IMR-90 (cell line): Measurements from ENCODE around the gene PFDN1.

Experiments used
- BHLHE40 ChIP-seq: fragments of 150-350 bp; IDR thresholded peaks from 2 replicates; pipeline ENCODE4 v1.6.1; 2016; ENCODE audit warnings: mild to moderate bottlenecking, low read depth, low read length
- CEBPB ChIP-seq: IDR thresholded peaks from 2 replicates; pipeline ENCODE4 v1.6.1; 2012; ENCODE audit warnings: low read depth, low read length, improper control_type of control experiment
- CTCF ChIP-seq: conservative IDR thresholded peaks from 2 replicates; pipeline ENCODE4 v1.5.1; 2012; ENCODE audit warnings: mild to moderate bottlenecking, low read depth, low read length, improper control_type of control experiment
- ELK1 ChIP-seq: fragments of 150-350 bp; IDR thresholded peaks from 2 replicates; pipeline ENCODE4 v1.6.1; 2016; ENCODE audit warnings: low read depth, mild to moderate bottlenecking, low read length, moderate library complexity, borderline replicate concordance
- MAFK ChIP-seq: IDR thresholded peaks from 2 replicates; pipeline ENCODE4 v1.6.1; 2012; ENCODE audit warnings: low read depth, low read length, improper control_type of control experiment
- POLR2A ChIP-seq: IDR thresholded peaks from 2 replicates; pipeline ENCODE4 v1.6.1; 2012; ENCODE audit warnings: mild to moderate bottlenecking, low read depth, low read length
- RAD21 ChIP-seq: IDR thresholded peaks from 2 replicates; pipeline ENCODE4 v1.6.1; 2012; ENCODE audit warnings: low read length, improper control_type of control experiment
- RCOR1 ChIP-seq: IDR thresholded peaks from 2 replicates; pipeline ENCODE4 v1.6.1; 2012; ENCODE audit warnings: mild to moderate bottlenecking, low read length, improper control_type of control experiment; ENCODE audit not compliant: insufficient replicate concordance
- RFX5 ChIP-seq: IDR thresholded peaks from 2 replicates; pipeline ENCODE4 v1.8.0; 2012; ENCODE audit warnings: low read depth, mild to moderate bottlenecking, low read length, moderate library complexity
- USF2 ChIP-seq: fragments of 150-350 bp; IDR thresholded peaks from 2 replicates; pipeline ENCODE4 v1.6.1; 2017; ENCODE audit warnings: mild to moderate bottlenecking, antibody characterized with exemption, low read length, low read depth

GRCh38 chr5:140262221-140262620 is 40.7 kb downstream of the PFDN1 start:
- no peak for TF ChIP-seq CTCF
- no peak for TF ChIP-seq MAFK
- TF ChIP-seq RFX5 = no peak
- no peak for TF ChIP-seq USF2
- no peak for TF ChIP-seq BHLHE40
- no peak for TF ChIP-seq ELK1
- no peak for TF ChIP-seq POLR2A
- no peak for TF ChIP-seq RAD21
- TF ChIP-seq RCOR1 = no peak
- TF ChIP-seq CEBPB = no peak
